Keratinocyte (primary cell): Measurements from ENCODE around the gene CHTOP.

Source experiments
- EZH2 ChIP-seq: IDR thresholded peaks from one replicate; pipeline ENCODE4 v1.6.1; 2012; ENCODE audit warnings: inconsistent platforms, mild to moderate bottlenecking, low read length, moderate library complexity
- TF ChIP-seq, protein P1 (sequence below), 3 experiments: IDR thresholded peaks in 1 of 3; conservative IDR thresholded peaks in 1 of 3; optimal IDR thresholded peaks in 1 of 3; 2 replicates in 2 of 3; 3 replicates in 1 of 3; pipeline versions ENCODE3 to v1.5.1; 2011; ENCODE audit warnings: low read length in 3 of 3, mild to moderate bottlenecking in 3 of 3, moderate library complexity in 2 of 3, control low read depth in 1 of 3, inconsistent platforms in 1 of 3; ENCODE audit not compliant: insufficient read depth in 2 of 3; ENCODE audit errors: extremely low read depth in 1 of 3

DNA sequence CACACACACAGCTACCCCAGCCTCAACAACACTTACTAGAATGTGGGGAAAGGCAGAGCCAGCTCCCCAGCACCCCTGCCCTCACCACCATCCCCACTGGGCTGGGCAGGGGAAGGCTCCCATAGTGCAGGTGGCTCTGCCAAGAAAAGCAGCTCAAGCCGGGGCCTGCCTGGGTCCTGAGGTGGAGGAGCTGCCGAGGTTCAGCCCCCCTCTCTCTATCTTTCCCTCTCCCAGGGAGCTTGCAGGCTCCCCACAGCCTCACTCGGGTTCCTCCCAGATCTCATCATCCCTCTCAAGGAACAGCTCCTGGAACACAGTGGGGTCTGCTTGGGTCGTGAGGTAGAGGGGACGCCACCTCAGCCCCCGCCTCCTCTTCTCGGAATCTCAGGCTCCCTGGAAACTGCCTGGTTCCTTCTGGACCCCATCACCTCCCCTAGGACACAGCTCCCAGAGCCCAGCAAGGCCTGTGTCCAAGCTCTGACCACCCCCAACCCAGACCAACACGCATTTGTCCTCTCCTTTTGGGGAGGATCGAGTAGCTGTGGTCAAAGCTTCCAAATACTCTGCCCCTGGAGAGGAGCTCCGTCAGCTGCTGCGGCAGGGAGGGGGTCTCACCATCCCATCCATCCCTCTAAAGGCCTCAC, 21.6 kb upstream of the CHTOP start:
- TF ChIP-seq, protein P1, sequence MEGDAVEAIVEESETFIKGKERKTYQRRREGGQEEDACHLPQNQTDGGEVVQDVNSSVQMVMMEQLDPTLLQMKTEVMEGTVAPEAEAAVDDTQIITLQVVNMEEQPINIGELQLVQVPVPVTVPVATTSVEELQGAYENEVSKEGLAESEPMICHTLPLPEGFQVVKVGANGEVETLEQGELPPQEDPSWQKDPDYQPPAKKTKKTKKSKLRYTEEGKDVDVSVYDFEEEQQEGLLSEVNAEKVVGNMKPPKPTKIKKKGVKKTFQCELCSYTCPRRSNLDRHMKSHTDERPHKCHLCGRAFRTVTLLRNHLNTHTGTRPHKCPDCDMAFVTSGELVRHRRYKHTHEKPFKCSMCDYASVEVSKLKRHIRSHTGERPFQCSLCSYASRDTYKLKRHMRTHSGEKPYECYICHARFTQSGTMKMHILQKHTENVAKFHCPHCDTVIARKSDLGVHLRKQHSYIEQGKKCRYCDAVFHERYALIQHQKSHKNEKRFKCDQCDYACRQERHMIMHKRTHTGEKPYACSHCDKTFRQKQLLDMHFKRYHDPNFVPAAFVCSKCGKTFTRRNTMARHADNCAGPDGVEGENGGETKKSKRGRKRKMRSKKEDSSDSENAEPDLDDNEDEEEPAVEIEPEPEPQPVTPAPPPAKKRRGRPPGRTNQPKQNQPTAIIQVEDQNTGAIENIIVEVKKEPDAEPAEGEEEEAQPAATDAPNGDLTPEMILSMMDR (optimal IDR thresholded peaks at IDR 0.05 in 1 of 3, IDR thresholded peaks at IDR 0.05 in 1 of 3, conservative IDR thresholded peaks at IDR 0.05 in 1 of 3; ENCODE audit: extremely low read depth in 1 of 3, insufficient read depth in 2 of 3, low read length in 3 of 3) = no peak
- TF ChIP-seq EZH2 = no peak
